HCT116 (cell line): ENCODE measurements around the gene ARHGAP10. TPM values are rescaled to one million over a fixed set of nuclear protein-coding genes. Genes with fewer than 3 reads are reported as not detected.

Source experiments
- ATAC-seq: fragments of 200-7000 bp; cut with Tn5 transposase; 2 replicates; pipeline ENCODE4 v1.9.1; 2020; ENCODE audit warnings: mild to moderate bottlenecking, moderate library complexity
- BruUV-seq: library from RNA; stranded (reverse); fragments of 400-500 nt; replicated peaks from 2 replicates; lab custom pipeline; 2021; lab: Mats Ljungman, UMichigan
- CTCF ChIA-PET: fragments of 300-600 bp; sonication (Branson Sonifier 250); formaldehyde crosslinking; loops from one replicate; lab custom pipeline; 2021; ENCODE audit warnings: antibody characterized with exemption; lab: Charles Lee
- POLR2A ChIA-PET: fragments of 300-600, 350-600 bp; sonication (Branson Sonifier 250); formaldehyde crosslinking; loops from one replicate; lab custom pipeline; 2021; ENCODE audit warnings: antibody characterized with exemption; lab: Charles Lee
- RAD21 ChIA-PET, 2 experiments: fragments of 300-600 bp; sonication (Branson Sonifier 250); formaldehyde crosslinking; loops; one replicate each; lab custom pipeline; 2023; ENCODE audit warnings: low total read pairs in 2 of 2; ENCODE audit not compliant: uncharacterized antibody in 2 of 2, unreplicated experiment in 2 of 2, low non-redundant PET in 1 of 2; lab: Charles Lee
- DNase-seq: peaks from one replicate; pipeline ENCODE4 v3.0.0-alpha.2; 2010; ENCODE audit warnings: low read depth, low spot score
- H2AFZ ChIP-seq: fragments of 200-600 bp; shearing (Covaris generic), sonication (generic); 2 replicates; pipeline ENCODE4 v1.6.1; 2017; ENCODE audit warnings: low read depth, mixed run types, mixed read lengths, antibody characterized with exemption, low read length; ENCODE audit not compliant: poor library complexity, severe bottlenecking
- H3K27ac ChIP-seq: 2 replicates; pipeline ENCODE4 v1.5.1; 2012; ENCODE audit warnings: low read depth, low read length
- H3K27me3 ChIP-seq: fragments of 200-600 bp; sonication (generic); 2 replicates; pipeline ENCODE4 v1.6.1; 2016; ENCODE audit warnings: mixed run types, low read length, mixed read lengths; ENCODE audit not compliant: insufficient read depth
- H3K36me3 ChIP-seq, 2 experiments: fragments of 200-500 bp in 1 of 2; fragments of 200-600 bp in 1 of 2; sonication (Bioruptor generic) in 1 of 2; sonication (generic) in 1 of 2; 2 replicates each; pipeline versions ENCODE4 v1.5.1 to v1.6.1; 2014 to 2016; ENCODE audit warnings: low read length in 2 of 2, inconsistent platforms in 1 of 2, mixed read lengths in 1 of 2, mixed run types in 1 of 2; ENCODE audit not compliant: insufficient read depth in 2 of 2, control insufficient read depth in 1 of 2
- H3K4me1 ChIP-seq, 2 experiments: fragments of 200-600 bp in 1 of 2; sonication (generic) in 1 of 2; 2 replicates each; pipeline versions ENCODE4 v1.5.1 to v1.6.1; 2012 to 2017; ENCODE audit warnings: low read length in 2 of 2, inconsistent platforms in 1 of 2, mild to moderate bottlenecking in 1 of 2, mixed read lengths in 1 of 2, mixed run types in 1 of 2, moderate library complexity in 1 of 2; ENCODE audit not compliant: insufficient read depth in 2 of 2, control insufficient read depth in 1 of 2
- H3K4me2 ChIP-seq: fragments of 200-600 bp; sonication (generic); 2 replicates; pipeline ENCODE4 v1.6.1; 2017; ENCODE audit warnings: mixed run types, low read length, mixed read lengths
- H3K4me3 ChIP-seq, 2 experiments: fragments of 200-600 bp in 1 of 2; sonication (generic) in 1 of 2; replicated peaks in 1 of 2; 2 replicates each; pipeline ENCODE4 v1.5.1; 2011 to 2016; ENCODE audit warnings: low read length in 2 of 2, control low read depth in 1 of 2, low read depth in 1 of 2, mild to moderate bottlenecking in 1 of 2, mixed read lengths in 1 of 2, mixed run types in 1 of 2
- H3K79me2 ChIP-seq: fragments of 200-600 bp; sonication (generic); 2 replicates; pipeline ENCODE4 v1.6.1; 2017; ENCODE audit warnings: mild to moderate bottlenecking, mixed run types, low read length, moderate library complexity, mixed read lengths; ENCODE audit not compliant: insufficient read depth
- H3K9ac ChIP-seq: fragments of 200-600 bp; sonication (generic); 2 replicates; pipeline ENCODE4 v1.6.1; 2016; ENCODE audit warnings: low read length, mixed read lengths
- H3K9me2 ChIP-seq: fragments of 200-600 bp; sonication (generic), shearing (Covaris generic); 2 replicates; pipeline ENCODE4 v1.6.1; 2017; ENCODE audit warnings: mixed run types, mild to moderate bottlenecking, moderate library complexity; ENCODE audit not compliant: insufficient read depth
- H3K9me3 ChIP-seq, 2 experiments: fragments of 200-500 bp in 1 of 2; fragments of 200-600 bp in 1 of 2; sonication (Bioruptor generic) in 1 of 2; sonication (generic) in 1 of 2; 2 replicates each; pipeline ENCODE4 v1.6.1; 2014 to 2017; ENCODE audit warnings: low read length in 2 of 2, mixed read lengths in 2 of 2, inconsistent platforms in 1 of 2, low read depth in 1 of 2, mild to moderate bottlenecking in 1 of 2, mixed run types in 1 of 2, moderate library complexity in 1 of 2; ENCODE audit not compliant: control insufficient read depth in 1 of 2, insufficient read depth in 1 of 2
- H4K20me1 ChIP-seq: fragments of 200-600 bp; sonication (generic), shearing (Covaris generic); 2 replicates; pipeline ENCODE4 v1.6.1; 2017; ENCODE audit warnings: mixed run types, mild to moderate bottlenecking, moderate library complexity; ENCODE audit not compliant: insufficient read depth
- ATF3 ChIP-seq: IDR thresholded peaks from 2 replicates; pipeline ENCODE4 v1.6.1; 2012
- CEBPB ChIP-seq: IDR thresholded peaks from 2 replicates; pipeline ENCODE4 v1.6.1; 2012; ENCODE audit warnings: low read depth
- EGR1 ChIP-seq: IDR thresholded peaks from 2 replicates; pipeline ENCODE4 v1.6.1; 2012; ENCODE audit warnings: low read depth
- ELF1 ChIP-seq: IDR thresholded peaks from 2 replicates; pipeline ENCODE4 v1.6.1; 2012; ENCODE audit warnings: low read depth, borderline replicate concordance
- EZH2 ChIP-seq: fragments of 200-600 bp; sonication (generic); IDR thresholded peaks from 2 replicates; pipeline ENCODE4 v1.6.1; 2017; ENCODE audit warnings: antibody characterized with exemption, mixed run types
- EZH2phosphoT487 ChIP-seq: fragments of 200-600 bp; IDR thresholded peaks from 2 replicates; pipeline ENCODE4 v1.6.1; 2018; ENCODE audit warnings: antibody characterized with exemption, borderline replicate concordance
- FOSL1 ChIP-seq: IDR thresholded peaks from 2 replicates; pipeline ENCODE4 v1.6.1; 2012; ENCODE audit warnings: low read depth
- MAX ChIP-seq: IDR thresholded peaks from 2 replicates; pipeline ENCODE4 v1.6.1; 2012
- POLR2A ChIP-seq: IDR thresholded peaks from 2 replicates; pipeline ENCODE4 v1.7.0; 2011; ENCODE audit warnings: borderline replicate concordance; ENCODE audit not compliant: insufficient read depth, insufficient read length; ENCODE audit errors: extremely low read depth
- POLR2AphosphoS5 ChIP-seq: IDR thresholded peaks from 2 replicates; pipeline ENCODE4 v1.6.1; 2011; ENCODE audit warnings: mild to moderate bottlenecking, low read depth, low read length, moderate library complexity
- RAD21 ChIP-seq: IDR thresholded peaks from 2 replicates; pipeline ENCODE4 v1.6.1; 2012; ENCODE audit warnings: low read depth, mild to moderate bottlenecking
- SP1 ChIP-seq: IDR thresholded peaks from 2 replicates; pipeline ENCODE4 v1.6.1; 2012; ENCODE audit warnings: low read depth
- SRF ChIP-seq: IDR thresholded peaks from 2 replicates; pipeline ENCODE4 v1.6.1; 2012; ENCODE audit warnings: low read depth
- TCF7L2 ChIP-seq: IDR thresholded peaks from 2 replicates; pipeline ENCODE4 v1.7.0; 2011; ENCODE audit warnings: borderline replicate concordance, inconsistent platforms; ENCODE audit not compliant: insufficient read depth, insufficient read length; ENCODE audit errors: extremely low read depth
- YY1 ChIP-seq: IDR thresholded peaks from 2 replicates; pipeline ENCODE4 v1.6.1; 2011; ENCODE audit warnings: low read length, low read depth, moderate library complexity, mild to moderate bottlenecking; ENCODE audit not compliant: insufficient replicate concordance; ENCODE audit errors: extremely low read depth
- ZFX ChIP-seq: fragments of 450-650 bp; IDR thresholded peaks from 2 replicates; pipeline ENCODE4 v1.6.1; 2017
- ZNF274 ChIP-seq: fragments of 200-500 bp; sonication (Bioruptor generic); IDR thresholded peaks from 2 replicates; pipeline ENCODE4 v1.6.1; 2014; ENCODE audit warnings: mild to moderate bottlenecking, low read depth, low read length, inconsistent platforms
- intact Hi-C: fragments of 100-400 bp; cut with micrococcal nuclease; formaldehyde crosslinking; loops from 2 replicates; pipeline ENCODE4 v1.10.0; 2022
- total RNA-seq: library from RNA; stranded (reverse); gene quantifications from one replicate; pipeline ENCODE4 v1.2.1, GENCODE V29; 2021; ENCODE audit not compliant: unreplicated experiment
- TF ChIP-seq, protein P1 (sequence below): IDR thresholded peaks from 2 replicates; pipeline ENCODE4 v1.6.1; 2011; ENCODE audit warnings: mild to moderate bottlenecking, low read length, moderate library complexity; ENCODE audit not compliant: insufficient replicate concordance; ENCODE audit errors: extremely low read depth
- TF ChIP-seq, protein P2 (sequence below), 3 experiments: fragments of 200-600 bp in 1 of 3; sonication (generic) in 1 of 3; IDR thresholded peaks in 2 of 3; conservative IDR thresholded peaks in 1 of 3; 2 replicates each; pipeline ENCODE4 v1.5.1; 2012 to 2017; ENCODE audit warnings: low read depth in 2 of 3, low read length in 2 of 3, antibody characterized with exemption in 1 of 3, borderline replicate concordance in 1 of 3, control low read depth in 1 of 3, mild to moderate bottlenecking in 1 of 3, mixed read lengths in 1 of 3, mixed run types in 1 of 3, moderate library complexity in 1 of 3; ENCODE audit not compliant: insufficient read depth in 1 of 3

ARHGAP10 gene
- total RNA-seq, 1 experiment from 2014 or later = 24.7 TPM

- no peaks in the 10 kb centered on the region for H3K27me3 ChIP-seq
- RAD21 ChIA-PET = no interaction called here
- ATAC-seq (no peak), DNase-seq (no peak)
- no peaks in the 10 kb centered on the region for H4K20me1 ChIP-seq
- no peak overlapping the region for H3K27ac ChIP-seq
- H3K9ac ChIP-seq = no peak overlapping the region
- CTCF ChIA-PET = no interaction called here
- H3K9me2 ChIP-seq = 0 out of 2 replicates have a peak, but pooled peaks cover 3% of the 10 kb centered on the region
- no peaks in the 10 kb centered on the region for H3K36me3 ChIP-seq
- no peaks in the 10 kb centered on the region for H3K79me2 ChIP-seq
- no TSS peak for BruUV-seq
- POLR2A ChIA-PET = no interaction called here
- intact Hi-C loops = no loop called here
- no peak overlapping the region for H3K4me2 ChIP-seq
- no peak overlapping the region for H2AFZ ChIP-seq
- TF ChIP-seq EZH2phosphoT487 (no peak), CEBPB (no peak), ZNF274 (no peak), RAD21 (no peak), ATF3 (no peak), ZFX (no peak), MAX (no peak), TCF7L2 (no peak), SRF (no peak), ELF1 (no peak), FOSL1 (no peak), SP1 (no peak), POLR2A (no peak), POLR2AphosphoS5 (no peak), EZH2 (no peak), EGR1 (no peak), YY1 (no peak)
- TF ChIP-seq, protein P1, sequence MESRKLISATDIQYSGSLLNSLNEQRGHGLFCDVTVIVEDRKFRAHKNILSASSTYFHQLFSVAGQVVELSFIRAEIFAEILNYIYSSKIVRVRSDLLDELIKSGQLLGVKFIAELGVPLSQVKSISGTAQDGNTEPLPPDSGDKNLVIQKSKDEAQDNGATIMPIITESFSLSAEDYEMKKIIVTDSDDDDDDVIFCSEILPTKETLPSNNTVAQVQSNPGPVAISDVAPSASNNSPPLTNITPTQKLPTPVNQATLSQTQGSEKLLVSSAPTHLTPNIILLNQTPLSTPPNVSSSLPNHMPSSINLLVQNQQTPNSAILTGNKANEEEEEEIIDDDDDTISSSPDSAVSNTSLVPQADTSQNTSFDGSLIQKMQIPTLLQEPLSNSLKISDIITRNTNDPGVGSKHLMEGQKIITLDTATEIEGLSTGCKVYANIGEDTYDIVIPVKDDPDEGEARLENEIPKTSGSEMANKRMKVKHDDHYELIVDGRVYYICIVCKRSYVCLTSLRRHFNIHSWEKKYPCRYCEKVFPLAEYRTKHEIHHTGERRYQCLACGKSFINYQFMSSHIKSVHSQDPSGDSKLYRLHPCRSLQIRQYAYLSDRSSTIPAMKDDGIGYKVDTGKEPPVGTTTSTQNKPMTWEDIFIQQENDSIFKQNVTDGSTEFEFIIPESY = no peak
- TF ChIP-seq, protein P2, sequence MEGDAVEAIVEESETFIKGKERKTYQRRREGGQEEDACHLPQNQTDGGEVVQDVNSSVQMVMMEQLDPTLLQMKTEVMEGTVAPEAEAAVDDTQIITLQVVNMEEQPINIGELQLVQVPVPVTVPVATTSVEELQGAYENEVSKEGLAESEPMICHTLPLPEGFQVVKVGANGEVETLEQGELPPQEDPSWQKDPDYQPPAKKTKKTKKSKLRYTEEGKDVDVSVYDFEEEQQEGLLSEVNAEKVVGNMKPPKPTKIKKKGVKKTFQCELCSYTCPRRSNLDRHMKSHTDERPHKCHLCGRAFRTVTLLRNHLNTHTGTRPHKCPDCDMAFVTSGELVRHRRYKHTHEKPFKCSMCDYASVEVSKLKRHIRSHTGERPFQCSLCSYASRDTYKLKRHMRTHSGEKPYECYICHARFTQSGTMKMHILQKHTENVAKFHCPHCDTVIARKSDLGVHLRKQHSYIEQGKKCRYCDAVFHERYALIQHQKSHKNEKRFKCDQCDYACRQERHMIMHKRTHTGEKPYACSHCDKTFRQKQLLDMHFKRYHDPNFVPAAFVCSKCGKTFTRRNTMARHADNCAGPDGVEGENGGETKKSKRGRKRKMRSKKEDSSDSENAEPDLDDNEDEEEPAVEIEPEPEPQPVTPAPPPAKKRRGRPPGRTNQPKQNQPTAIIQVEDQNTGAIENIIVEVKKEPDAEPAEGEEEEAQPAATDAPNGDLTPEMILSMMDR (IDR thresholded peaks at IDR 0.05 in 2 of 3, conservative IDR thresholded peaks at IDR 0.05 in 1 of 3; ENCODE audit: borderline replicate concordance in 1 of 3, insufficient read depth in 1 of 3, low read depth in 2 of 3, low read length in 2 of 3) = no peak
- H3K4me3 ChIP-seq = no peak overlapping the region
- no peaks in the 10 kb centered on the region for H3K4me1 ChIP-seq
- H3K9me3 ChIP-seq = peaks cover 0 to 4% of the 10 kb centered on the region in 2 experiments; a peak in 1 of 4 replicates
Observed at GRCh38 chr4:147901388-147901787, 169.5 kb downstream of the ARHGAP10 start.
